Activated CD8-positive, alpha-beta memory T cell treated with anti-CD3 and anti-CD28 coated beads, Interleukin-2, amount 50 U/mL, for 24 hours (primary cell): ENCODE results near the gene COMMD9.

Experiments used
- DNase-seq: peaks from one replicate; pipeline ENCODE4 v3.0.0-alpha.2; 2020; ENCODE audit errors: extremely low read depth

The COMMD9 gene

GRCh38 chr11:36224209-36224882 is 64.9 kb downstream of the COMMD9 start:
- no peak for DNase-seq

GRCh38 chr11:36222831-36223635 is 66.2 kb downstream of the COMMD9 start:
- no peak for DNase-seq
